IPS DF 19.7 (cell line): ENCODE measurements around the gene FBF1.
A peak's percentile ranks its signal among the peaks of the same experiment; 100 is the strongest.

Experiments used
- DNase-seq: peaks from one replicate; pipeline ENCODE4 v3.0.0-alpha.2; 2013; ENCODE audit warnings: low read depth, low spot score

Gene FBF1

GRCh38 chr17:75917141-75917916 lies 23.5 kb downstream of the FBF1 start:
- DNase-seq = no peak

DNA sequence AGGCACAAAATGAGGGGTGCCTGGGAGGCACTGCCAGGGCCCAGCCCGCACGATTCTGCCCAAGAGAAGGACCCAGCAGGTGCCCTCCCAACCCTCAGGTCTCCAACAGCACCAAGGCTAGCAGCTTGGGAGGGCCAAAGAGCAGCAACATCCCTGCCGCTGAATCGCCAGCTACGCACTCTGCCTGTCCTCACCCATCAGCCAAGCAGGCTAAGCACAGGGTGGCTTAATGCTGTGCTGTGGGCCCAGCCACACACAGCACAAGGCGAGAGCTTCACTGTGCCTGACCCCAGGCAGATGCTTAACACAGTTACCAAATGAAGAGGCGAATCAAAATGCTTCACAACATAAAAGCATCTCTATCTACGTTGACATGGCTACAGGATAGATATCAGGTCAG lies 25.6 kb downstream of the FBF1 start:
- DNase-seq = no peak

DNA sequence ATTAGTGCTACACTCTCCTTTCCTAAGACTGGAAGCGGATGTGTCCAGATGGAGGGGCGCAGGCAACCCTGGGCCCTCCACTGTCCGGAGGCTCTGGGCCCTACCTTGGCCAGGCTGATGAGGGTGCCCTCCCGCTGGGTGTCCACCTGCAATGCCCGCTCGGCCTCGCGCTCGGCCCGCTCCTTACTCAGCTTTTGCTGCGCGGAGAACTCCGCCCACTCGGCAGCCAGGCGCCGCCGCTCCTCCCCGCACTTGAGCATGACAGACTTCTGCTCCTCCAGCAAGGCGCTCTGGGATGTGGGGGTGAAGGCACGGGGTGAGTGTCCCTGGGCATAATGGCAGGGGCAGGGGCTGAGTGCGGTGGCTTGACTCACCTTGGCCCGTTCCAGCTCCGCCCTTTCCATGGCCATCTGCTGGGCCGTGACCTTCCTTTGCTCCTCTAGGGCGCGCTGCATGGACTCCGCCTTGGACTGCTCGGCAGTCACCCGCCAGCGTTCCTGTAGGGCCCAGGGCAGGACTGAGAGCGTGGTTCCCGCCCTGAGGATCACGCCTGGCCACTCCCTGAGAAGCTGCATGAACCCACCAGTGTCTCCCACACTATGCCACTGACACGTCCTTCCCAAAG lies 26.1 kb downstream of the FBF1 start:
- DNase-seq = no peak

DNA sequence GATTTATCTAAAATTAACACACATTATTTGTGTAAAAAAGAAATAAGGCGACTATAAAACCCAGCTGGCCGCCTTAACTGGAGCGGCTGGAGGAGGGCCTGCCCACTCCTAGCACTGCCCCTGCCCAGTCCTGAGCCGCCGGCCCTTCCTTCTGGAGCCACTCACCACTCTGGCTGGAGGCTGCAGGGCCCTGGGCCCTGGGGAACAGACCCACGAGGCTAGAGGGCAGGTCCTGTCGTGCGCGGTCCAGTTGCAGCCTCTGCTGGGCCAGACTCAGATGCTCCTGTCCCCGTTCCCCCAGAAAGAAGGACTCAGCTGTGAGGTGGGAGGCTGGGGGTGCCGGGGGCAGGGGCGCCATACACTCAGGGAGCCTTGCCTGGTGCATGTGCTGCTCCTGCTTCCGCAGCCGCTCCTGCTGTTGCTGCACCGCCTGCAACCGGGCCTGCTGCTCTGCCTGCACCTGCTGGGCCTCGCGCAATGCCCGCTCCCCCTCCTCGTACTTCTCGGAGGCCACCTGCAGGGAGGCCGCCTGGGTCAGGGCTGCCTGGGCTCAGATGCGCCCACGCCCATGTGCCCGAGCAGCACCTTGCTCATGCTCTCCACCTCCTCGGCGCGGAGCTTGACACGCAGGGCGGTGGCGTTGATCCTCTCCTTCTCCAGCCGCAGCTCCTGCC lies 27.2 kb downstream of the FBF1 start:
- DNase-seq = no peak

DNA sequence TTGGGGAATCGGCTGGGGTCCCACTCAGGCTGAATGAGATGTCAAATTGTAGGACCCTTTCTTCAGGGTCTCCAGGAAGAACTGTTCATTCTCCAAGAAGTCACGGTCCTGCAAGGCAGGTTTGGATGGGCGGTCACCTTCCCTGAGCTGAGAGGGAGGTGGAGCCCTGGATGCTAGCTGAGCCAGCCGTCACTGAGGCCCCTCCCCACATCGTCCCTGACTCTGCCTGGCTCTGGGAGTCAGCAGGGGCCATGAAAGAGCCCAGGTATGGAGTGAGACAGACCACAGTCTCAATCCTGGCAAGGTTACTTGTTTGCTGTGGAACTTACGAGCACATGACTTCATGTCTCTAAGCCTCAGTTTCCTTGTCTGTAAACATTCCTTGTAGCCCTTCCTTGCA lies 30.1 kb downstream of the FBF1 start:
- DNase-seq = no peak

DNA sequence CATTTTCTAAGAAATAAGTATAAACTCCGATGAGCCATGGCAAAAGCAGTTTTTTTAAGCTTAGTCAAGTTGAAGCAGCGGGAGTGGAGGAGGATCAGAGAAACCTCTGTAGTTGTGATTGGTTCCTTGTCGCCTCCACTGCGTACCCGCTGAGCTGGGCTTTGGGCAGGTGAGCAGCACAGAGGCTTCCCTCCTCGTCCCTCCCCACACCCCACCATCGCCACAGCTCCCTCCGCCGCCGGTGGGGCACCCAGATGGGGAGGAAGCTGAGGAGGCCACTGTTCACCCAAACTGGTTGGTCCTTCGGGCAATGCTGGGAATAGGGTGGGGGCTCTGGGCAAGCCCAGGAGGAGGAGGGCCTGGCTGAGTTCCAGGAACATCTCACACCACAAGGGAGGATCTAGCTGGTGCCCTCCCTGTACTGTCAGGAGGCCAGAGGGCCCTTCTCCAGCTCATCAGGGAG lies 31.0 kb downstream of the FBF1 start:
- no peak for DNase-seq

GRCh38 chr17:75909051-75909811 lies 31.6 kb downstream of the FBF1 start:
- DNase-seq = no peak

DNA sequence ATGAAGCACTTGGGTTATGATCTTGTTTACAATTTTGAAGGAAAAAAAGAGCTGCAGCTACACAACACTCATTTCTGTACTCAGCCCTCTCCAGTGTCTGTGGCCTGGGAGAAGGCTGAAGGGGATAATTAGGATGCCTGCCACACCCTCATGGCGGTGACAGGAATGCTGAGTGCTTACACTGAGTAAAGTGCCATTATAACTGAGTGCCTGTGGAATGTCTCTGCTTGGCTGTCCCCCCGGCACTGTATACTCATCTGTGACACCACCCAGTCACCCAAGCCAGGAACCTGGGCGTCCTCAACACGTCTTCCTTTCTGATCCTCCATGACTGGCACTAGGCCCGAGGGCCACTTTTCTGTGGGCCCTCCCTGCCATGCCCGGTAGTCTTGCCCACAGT lies 32.6 kb downstream of the FBF1 start:
- no peak for DNase-seq

DNA sequence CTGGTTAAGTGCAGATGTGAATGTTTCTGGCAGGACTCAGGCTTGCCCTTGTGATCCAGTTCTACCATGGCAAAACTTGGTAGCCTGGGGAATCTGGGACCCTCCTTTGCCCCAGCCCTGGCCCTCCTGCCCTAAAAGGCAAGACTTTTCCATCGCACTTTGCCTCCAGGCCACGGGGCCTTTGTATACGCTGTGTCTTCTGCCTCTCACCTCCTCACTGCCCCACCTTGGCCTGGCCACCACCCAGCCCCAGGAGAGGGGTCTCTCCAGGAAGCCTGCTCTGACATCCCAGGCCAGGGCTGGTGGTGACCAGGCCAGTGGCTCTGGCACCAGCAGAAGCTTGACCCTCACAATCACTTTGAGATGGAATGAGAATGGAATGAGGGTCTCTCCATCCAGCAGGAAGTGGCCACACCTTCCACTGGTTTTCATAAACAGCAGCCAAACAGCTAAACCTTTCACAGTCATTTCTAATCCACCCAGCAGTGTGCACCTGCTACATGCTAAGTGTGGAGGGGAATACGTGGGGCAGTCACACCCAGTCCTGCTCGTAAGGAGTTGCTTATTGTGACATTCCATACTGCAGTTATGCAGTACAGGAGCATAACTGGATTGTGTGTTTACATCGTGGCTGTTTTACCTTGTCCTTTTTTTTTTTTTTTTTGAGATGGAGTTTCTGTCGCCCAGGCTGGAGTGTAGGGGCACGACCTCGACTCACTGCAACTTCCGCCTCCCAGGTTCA lies 34.5 kb downstream of the FBF1 start:
- DNase-seq = no peak

DNA sequence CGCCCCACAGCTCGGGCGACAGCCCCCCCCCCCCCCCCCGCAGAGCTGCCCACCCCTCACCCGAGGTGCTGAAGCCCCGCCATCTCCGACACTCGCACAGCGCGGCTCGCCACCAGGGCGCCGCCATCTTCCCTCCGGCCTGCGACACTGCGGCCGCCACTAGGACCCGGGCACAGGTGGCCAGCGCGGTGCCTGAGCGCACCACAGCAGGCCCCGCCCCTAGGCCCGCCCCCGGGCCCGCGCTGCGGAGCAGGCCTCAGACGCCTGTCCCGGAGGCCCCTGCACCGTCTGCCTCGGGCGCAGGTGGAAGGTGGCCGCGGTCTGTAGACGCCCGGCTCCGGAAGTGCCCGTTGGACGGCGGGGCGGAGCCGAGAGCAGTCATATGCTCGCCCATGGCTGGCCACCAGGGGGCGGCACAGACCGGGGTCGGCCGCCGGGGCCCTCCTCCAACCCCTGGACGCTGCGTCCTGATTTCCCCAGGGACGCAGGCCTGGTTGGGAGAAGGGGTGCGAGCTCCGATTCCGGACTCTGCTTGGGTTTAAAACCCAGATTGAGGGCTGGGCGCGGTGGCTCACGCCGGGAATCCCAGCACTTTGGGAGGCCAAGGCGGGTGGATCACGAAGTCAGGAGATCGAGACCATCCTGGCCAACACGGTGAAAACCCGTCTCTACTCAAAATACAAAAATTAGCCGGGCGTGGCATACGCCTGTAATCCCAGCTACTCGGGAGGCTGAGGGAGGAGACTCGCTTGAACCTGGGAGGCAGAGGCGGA lies 35.9 kb downstream of the FBF1 start, which contains the start of gene MRPL38:
Gene MRPL38 (minus strand): TSS at position 136 of the 773 bp plus-strand sequence. CDS start 9 bp downstream, at position 127.
- peak; percentile 75 for DNase-seq

DNA sequence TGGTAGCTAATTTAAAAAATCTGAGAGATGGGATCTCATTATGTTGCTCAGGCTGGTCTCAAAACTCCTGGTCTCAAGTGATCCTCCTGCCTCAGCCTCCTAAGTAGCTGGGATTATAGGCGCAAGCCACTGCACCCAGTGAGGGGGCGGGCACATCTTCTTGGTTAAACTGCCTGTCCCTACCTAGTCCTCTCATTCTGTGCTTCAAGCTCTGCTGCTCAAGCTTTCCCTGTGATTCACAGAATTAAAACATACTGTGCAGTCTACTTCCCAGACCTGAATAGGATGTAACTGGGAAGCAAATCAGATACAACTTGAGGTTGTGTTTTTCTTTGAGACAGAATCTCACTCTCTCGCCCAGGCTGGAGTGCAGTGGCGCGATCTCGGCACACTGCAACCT lies 38.4 kb downstream of the FBF1 start:
- no peak for DNase-seq

GRCh38 chr17:75901727-75902126 lies 39.1 kb downstream of the FBF1 start:
- no peak for DNase-seq

DNA sequence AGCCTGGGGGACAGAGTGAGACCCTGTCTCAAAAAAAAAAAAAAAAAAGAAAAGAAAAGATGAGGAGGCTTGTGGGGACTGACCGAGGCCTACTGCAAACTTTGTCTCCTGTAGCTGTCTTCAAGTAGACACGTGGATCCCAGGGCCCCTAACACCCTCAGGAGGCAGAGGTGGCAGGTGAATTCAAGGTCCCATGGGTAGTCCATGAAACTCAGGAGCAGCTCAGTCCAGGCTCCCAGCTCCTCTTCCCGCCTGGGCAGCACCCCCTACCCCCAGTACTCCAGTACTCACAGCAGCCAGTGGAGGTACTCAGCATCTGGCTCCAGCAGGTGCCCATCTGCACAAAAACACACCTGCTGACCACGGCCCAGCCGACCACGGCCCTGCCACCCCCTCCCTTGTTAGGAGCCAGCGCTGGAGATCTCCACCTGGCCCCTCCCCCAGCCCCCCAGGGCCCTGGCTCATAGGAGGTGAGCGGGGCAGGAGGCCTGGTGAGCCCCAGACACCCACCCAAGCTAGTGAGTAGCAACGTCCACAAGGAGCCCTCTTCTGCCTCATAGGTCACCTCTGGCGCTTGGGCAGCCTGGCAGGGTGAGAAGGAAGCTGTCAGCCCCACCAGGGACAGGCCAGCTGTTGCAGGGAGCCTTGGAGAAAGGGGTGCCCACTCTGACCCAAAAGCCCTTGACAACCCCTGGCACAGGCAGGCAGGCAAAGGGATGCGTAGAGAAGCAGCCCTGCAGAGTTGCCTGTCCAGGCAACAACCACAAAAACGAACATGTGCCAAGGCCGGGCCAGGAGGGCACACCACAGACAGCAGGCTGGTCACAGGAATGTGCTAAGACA lies 39.9 kb downstream of the FBF1 start:
- no peak for DNase-seq

DNA sequence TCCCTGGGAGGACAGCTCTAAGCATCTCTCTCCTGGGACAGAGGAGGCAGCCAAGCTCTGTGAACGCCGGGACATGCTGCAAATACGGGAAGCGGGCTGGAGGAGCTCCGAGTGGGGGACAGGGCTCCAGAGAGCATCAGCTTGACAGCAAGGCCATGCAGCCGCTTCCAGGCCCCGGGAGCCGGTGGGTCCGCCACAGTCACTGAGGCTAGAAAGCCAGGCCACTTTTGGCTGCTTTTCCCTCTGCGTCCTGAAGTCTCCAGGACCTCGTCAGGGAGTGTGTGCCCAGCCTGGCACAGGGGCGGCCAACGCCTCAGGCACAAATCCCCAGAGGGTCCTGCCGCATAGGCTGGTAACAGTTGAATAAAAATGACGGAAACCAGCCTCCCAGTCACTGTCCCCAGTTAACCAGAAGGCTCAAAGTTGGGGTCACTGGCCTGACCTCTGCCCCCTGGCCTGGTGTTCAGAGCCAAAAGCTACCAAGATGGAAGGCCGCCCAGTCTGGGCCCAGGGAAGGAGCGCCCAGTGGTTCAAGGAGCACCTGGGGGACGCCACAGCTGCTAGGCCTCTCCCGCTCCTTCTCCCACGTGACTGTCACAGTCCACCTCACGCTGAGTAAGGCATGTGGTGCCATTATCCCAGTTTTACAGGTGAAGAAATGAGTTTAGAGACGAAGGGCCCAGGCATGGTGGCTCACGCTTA lies 40.9 kb downstream of the FBF1 start:
- no peak for DNase-seq

- DNase-seq = no peak
Observed at GRCh38 chr17:75899353-75899752, 41.5 kb downstream of the FBF1 start.

DNA sequence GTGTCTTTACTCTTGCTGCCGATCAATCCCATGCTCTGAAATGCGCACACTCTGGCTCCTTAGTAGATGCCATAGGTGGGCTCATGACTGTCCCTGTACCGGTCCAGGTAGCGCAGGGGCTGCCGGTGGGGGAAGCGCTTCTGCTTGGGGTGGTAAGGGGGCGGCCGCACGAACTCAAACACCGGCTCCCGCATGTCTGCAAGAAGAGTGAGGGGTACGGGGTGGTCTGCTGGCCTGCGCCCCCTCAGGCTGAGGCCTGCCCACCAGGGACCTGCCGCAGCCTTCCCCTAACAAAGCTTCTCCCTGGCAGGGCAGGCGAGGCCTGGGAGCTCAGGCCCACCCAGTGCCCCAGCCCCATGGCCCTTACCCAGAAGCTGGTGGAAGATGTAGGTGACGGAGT lies 42.1 kb downstream of the FBF1 start:
- DNase-seq = no peak

- no peak for DNase-seq
Observed at GRCh38 chr17:75898065-75898464, 42.8 kb downstream of the FBF1 start.

DNA sequence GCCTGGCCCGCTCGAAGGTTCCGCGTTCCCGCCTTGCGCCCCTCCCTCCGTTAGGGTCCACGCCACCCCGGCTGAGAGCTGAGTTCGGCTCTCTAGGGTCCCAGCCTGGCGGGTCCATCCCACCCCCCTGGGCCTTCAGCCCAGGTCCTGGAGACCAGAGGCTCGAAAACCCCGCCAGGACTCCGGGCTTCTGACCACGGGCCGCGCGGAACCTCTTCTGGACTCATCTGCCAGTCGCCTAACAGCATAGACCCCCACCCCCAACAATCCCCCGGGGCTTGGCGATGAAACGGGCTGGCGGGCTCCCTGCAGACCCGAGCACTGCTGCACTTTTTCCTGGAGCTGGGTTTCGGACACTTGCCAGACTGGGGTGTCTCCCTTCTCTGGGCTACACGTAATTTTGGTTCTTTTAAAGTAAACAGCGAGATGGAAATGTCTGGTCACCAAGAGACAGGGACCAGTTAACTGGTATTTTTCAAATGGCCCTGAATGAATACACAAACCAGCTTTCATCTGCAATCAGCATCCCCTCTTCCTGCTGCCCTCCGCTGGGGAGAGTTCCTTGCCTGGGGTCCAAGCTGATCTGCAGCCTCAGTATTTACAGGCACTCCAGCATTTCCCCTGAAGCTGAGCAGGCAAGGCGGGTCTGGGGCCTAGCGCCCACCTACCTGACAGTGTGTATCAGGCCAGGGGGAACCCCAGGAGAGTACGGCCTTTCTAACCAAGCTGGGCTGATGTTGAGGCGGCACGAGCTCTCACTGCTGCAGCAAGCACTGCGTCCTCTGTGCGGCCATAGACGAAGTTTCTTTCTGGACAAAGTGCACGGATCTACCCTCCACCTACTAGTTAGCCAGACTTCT lies 43.5 kb downstream of the FBF1 start:
- no peak for DNase-seq
